GM12875 (cell line): ENCODE data around the gene KIF6.
"Not testable (repeated sequence)": the region's sequence is repeated elsewhere in the genome, so short reads cannot be mapped to it uniquely, and the experiment has no call there.

Source experiments
- H3K4me3 ChIP-seq: one replicate; pipeline ENCODE4 v1.5.1; 2011; ENCODE audit warnings: low read depth, low read length, control low read depth
- TF ChIP-seq, protein P1 (sequence below): IDR thresholded peaks from 2 replicates; pipeline ENCODE4 v1.5.1; 2011; ENCODE audit warnings: low read depth, mild to moderate bottlenecking, control low read depth, inconsistent platforms, low read length, moderate library complexity, borderline replicate concordance; ENCODE audit not compliant: insufficient read depth

Gene KIF6

DNA sequence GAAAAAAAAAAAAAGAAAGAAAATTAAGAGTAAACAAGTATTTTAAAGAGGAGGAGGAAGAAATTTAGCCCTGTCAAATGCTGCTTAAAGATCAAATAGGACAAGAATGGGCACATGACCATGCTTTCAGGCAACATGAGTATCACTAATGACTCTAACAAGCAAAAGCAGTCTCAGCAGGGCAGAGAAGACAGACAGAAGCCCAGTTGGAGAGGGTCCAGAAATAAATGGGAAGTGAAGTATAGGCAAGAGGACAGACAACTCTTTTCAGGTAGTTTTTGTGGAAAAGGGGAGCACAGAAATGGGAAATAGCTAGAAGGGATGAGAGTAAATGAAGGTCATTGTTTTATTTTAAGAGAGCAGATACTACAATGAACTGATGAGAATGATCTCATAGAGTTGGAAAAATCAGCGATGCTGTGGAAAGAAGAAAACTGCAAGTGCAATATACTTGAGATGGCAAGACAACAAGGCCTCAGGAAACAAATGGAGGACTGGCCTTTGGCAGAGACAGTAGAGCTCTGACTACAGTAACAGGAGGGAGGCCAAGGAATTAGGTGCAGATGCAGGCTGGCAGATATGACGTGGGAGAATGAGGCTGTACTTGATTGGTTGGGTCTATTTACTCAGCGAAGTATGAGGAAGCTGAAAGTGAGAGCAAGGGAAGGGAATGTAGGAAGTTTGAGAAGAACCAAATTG lies 40.3 kb downstream of the KIF6 start:
- TF ChIP-seq, protein P1, sequence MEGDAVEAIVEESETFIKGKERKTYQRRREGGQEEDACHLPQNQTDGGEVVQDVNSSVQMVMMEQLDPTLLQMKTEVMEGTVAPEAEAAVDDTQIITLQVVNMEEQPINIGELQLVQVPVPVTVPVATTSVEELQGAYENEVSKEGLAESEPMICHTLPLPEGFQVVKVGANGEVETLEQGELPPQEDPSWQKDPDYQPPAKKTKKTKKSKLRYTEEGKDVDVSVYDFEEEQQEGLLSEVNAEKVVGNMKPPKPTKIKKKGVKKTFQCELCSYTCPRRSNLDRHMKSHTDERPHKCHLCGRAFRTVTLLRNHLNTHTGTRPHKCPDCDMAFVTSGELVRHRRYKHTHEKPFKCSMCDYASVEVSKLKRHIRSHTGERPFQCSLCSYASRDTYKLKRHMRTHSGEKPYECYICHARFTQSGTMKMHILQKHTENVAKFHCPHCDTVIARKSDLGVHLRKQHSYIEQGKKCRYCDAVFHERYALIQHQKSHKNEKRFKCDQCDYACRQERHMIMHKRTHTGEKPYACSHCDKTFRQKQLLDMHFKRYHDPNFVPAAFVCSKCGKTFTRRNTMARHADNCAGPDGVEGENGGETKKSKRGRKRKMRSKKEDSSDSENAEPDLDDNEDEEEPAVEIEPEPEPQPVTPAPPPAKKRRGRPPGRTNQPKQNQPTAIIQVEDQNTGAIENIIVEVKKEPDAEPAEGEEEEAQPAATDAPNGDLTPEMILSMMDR = no peak
- no peak overlapping the region for H3K4me3 ChIP-seq

DNA sequence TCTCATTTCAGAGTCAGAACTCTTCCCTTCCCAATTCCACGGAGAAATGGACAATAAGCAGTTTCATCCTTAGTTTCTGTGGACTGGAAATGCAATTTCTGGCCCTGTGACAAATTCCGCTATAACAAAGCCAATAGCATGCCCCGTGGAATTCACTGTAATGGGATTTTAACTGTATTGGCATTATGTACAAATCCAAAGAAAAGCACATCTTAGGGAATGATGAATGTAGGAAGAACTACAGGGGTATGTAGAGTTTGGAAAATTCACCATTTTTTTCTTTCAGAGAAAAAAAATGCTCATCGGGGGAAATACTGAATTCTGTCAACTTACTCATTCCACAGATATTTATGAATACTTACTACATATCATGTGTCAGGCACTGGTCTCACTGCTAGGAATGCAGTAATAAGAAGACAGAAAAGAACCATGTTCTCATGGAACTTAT lies 43.5 kb downstream of the KIF6 start:
- no peak overlapping the region for H3K4me3 ChIP-seq
- TF ChIP-seq, protein P1 = no peak

DNA sequence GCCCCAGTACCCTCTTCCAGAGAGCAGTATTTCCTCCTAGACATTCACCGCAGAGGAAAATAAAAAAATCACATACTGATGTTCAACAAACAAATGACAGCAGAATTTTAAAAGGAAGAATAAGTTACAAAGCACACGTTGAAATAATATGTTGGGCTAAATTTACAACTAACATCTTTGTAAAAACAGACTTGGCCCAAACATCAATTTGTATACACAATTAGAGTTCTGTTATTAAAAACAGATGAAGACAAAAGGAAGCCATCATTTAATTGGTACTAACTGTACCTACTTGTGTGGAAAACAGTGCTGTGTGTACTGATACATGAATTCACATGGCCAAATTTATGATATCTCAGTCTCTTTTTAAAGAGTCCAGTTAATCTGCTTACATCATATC lies 46.3 kb downstream of the KIF6 start:
- no peak overlapping the region for H3K4me3 ChIP-seq
- TF ChIP-seq, protein P1 = no peak

DNA sequence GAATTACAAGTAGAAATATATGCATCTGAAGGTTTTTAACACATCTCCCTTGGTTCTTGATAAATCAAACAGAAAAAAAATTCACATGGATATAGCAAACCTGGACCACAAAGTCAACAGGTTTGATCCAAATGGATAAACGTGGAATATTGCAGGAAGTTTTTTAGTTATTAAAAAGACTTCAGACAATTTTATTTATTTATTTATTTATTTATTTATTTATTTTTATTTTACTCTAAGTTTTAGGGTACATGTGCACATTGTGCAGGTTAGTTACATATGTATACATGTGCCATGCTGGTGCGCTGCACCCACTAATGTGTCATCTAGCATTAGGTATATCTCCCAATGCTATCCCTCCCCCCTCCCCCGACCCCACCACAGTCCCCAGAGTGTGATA lies 47.9 kb downstream of the KIF6 start:
- H3K4me3 ChIP-seq = not testable (repeated sequence)

DNA sequence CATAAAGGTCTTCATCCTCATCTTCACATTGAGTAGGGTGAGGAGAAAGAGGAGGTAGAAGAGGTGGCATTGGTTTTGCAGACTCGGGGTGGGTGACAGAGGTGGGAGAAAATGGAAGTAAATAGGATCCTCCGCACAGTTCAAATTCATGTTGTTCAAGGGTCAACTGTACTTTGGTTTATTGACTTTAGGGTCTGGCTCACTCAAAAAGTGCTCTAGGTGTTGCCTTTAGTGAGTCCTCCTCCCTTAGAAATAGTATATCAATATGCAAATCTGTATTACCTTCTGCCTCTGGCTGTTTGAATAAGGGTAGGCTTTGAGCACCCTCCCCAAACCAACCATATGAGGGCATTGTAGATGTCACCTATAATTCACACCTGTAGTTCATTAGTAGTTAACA lies 54.7 kb downstream of the KIF6 start:
- TF ChIP-seq, protein P1 = no peak
- H3K4me3 ChIP-seq = no peak overlapping the region

DNA sequence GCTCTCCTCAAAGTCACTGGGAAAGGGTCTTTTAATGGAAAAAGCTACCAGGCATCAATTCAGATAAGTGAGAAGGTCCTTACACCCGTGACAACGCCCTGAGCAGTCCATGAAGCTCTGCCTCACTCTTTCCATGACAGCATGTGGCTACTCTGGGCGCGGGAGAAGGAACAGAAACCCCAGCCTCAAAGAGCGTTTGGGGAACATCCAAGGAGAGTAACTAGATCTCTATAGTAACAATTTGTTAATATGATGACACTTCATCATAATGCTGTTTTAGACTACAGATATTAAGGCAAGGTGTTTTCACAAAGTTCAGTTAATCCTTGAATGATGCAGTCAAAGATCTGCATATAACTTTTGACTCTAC lies 55.2 kb downstream of the KIF6 start:
- TF ChIP-seq, protein P1 = no peak
- H3K4me3 ChIP-seq = no peak overlapping the region

DNA sequence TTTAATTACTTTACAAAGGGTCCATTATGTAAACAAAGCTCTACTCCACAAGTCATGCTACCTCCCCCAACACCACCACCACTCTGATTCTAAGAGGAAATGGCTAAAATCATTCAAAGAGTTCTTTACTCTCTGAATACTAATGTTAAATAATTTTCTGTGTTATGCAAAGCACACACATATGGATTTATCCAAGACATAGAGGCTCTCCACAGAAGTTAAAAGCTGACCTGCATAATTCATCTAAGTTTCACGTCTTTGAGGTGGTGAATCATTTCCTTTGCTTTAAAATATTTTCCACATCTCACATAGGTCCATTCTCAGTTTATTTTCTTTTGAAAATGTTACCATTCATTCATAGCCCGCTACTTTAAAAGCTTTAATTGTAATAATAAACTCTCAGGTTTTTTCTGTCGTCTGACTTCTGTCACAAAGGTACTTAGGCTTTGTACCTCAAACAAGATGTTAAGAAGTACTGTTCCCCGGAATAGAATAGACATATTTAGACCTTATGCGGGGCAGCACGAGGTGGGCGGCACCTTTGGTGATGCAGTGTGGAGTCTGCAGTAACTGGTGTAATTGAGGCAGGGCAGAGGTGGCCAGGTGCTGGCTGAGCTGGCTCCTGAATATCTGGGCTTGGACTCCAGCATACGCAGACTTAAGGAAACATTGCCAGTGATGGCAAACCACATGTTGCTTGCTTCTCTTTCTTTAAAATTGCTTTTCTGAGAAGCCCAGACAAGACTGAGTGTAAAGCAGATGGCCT lies 55.8 kb downstream of the KIF6 start:
- no peak overlapping the region for H3K4me3 ChIP-seq
- TF ChIP-seq, protein P1 = no peak
